Measurements from ENCODE around the gene WASF3.

- TF ChIP-seq CTCF (IDR thresholded peaks at IDR 0.05; ENCODE audit: low read depth, low read length, poor library complexity, severe bottlenecking) (no peak), EZH2phosphoT487 (IDR thresholded peaks at IDR 0.05; ENCODE audit: borderline replicate concordance, low read length) (no peak)
Observed at GRCh38 chr13:26575244-26575643, 17.8 kb downstream of the WASF3 start.
